SK-N-SH treated with all-trans-retinoic acid at 6 μM for 48 hours (cell line): ENCODE data around the gene TOB1.

ENCODE experiments used
- ATAC-seq: fragments of 200-7000 bp; cut with Tn5 transposase; 3 replicates; pipeline ENCODE4 v1.9.1; 2020; ENCODE audit warnings: mild to moderate bottlenecking, moderate library complexity
- BACH2 ChIP-seq: fragments of 250-450 bp; sonication (Bioruptor Pico); IDR thresholded peaks from 2 replicates; pipeline ENCODE4 v1.9.0; 2021; ENCODE audit warnings: mild to moderate bottlenecking, borderline replicate concordance
- CREB5 ChIP-seq: fragments of 250-450 bp; sonication (Bioruptor Pico); IDR thresholded peaks from 2 replicates; pipeline ENCODE4 v1.5.1; 2020; ENCODE audit warnings: low read depth, mild to moderate bottlenecking, moderate library complexity
- CSDC2 ChIP-seq: fragments of 250-450 bp; sonication (Bioruptor Pico); IDR thresholded peaks from 2 replicates; pipeline ENCODE4 v1.5.0; 2020; ENCODE audit warnings: mild to moderate bottlenecking, moderate library complexity
- CSRNP3 ChIP-seq: fragments of 250-450 bp; sonication (Bioruptor Pico); IDR thresholded peaks from 2 replicates; pipeline ENCODE4 v1.5.1; 2021; ENCODE audit warnings: mild to moderate bottlenecking, moderate library complexity
- ESRRG ChIP-seq: fragments of 250-450 bp; sonication (Bioruptor Pico); IDR thresholded peaks from 2 replicates; pipeline ENCODE4 v1.6.1; 2021; ENCODE audit warnings: mild to moderate bottlenecking
- GLIS3 ChIP-seq: fragments of 250-450 bp; sonication (Bioruptor Pico); IDR thresholded peaks from 2 replicates; pipeline ENCODE4 v1.5.0; 2020; ENCODE audit warnings: mild to moderate bottlenecking, moderate library complexity
- ISL1 ChIP-seq: fragments of 250-450 bp; sonication (Bioruptor Pico); IDR thresholded peaks from 2 replicates; pipeline ENCODE4 v2.1.2; 2022; ENCODE audit warnings: mild to moderate bottlenecking, moderate library complexity
- POU6F1 ChIP-seq: fragments of 250-450 bp; sonication (Bioruptor Pico); IDR thresholded peaks from 2 replicates; pipeline ENCODE4 v1.8.0; 2021; ENCODE audit warnings: low read depth, mild to moderate bottlenecking, moderate library complexity, borderline replicate concordance
- PPARA ChIP-seq: fragments of 250-450 bp; sonication (Bioruptor Pico); IDR thresholded peaks from 2 replicates; pipeline ENCODE4 v1.5.0; 2020; ENCODE audit warnings: mild to moderate bottlenecking, borderline replicate concordance
- RARB ChIP-seq: fragments of 250-450 bp; sonication (Bioruptor Pico); IDR thresholded peaks from 2 replicates; pipeline ENCODE4 v1.8.0; 2021; ENCODE audit warnings: mild to moderate bottlenecking, moderate library complexity
- SNAI2 ChIP-seq: fragments of 250-450 bp; sonication (Bioruptor Pico); IDR thresholded peaks from 2 replicates; pipeline ENCODE4 v1.5.0; 2020; ENCODE audit warnings: mild to moderate bottlenecking, moderate library complexity
- TOX ChIP-seq: fragments of 250-450 bp; sonication (Bioruptor Pico); IDR thresholded peaks from 2 replicates; pipeline ENCODE4 v1.8.0; 2021; ENCODE audit warnings: mild to moderate bottlenecking, moderate library complexity, borderline replicate concordance
- ZC3H10 ChIP-seq: fragments of 250-450 bp; sonication (Bioruptor Pico); IDR thresholded peaks from 2 replicates; pipeline ENCODE4 v1.5.1; 2021; ENCODE audit warnings: mild to moderate bottlenecking, moderate library complexity
- ZFP3 ChIP-seq: fragments of 250-450 bp; sonication (Bioruptor Pico); IDR thresholded peaks from 2 replicates; pipeline ENCODE4 v1.5.0; 2020; ENCODE audit warnings: mild to moderate bottlenecking, moderate library complexity
- ZNF70 ChIP-seq: fragments of 450-650 bp; formaldehyde crosslinking; IDR thresholded peaks from 2 replicates; pipeline ENCODE4 v1.5.0; 2020; ENCODE audit warnings: mild to moderate bottlenecking, moderate library complexity
- ZNF8 ChIP-seq: fragments of 450-650 bp; formaldehyde crosslinking; IDR thresholded peaks from 2 replicates; pipeline ENCODE4 v1.5.0; 2020; ENCODE audit warnings: mild to moderate bottlenecking, moderate library complexity
- TF ChIP-seq, protein P1 (sequence below): fragments of 250-450 bp; sonication (Bioruptor Pico); IDR thresholded peaks from 2 replicates; pipeline ENCODE4 v1.8.0; 2020; ENCODE audit warnings: mild to moderate bottlenecking, moderate library complexity, borderline replicate concordance

The TOB1 gene

GRCh38 chr17:50834429-50835300 lies 31.5 kb downstream of the TOB1 start:
- TF ChIP-seq POU6F1 (CRISPR knock-in tag): no peak
- TF ChIP-seq, protein P1, sequence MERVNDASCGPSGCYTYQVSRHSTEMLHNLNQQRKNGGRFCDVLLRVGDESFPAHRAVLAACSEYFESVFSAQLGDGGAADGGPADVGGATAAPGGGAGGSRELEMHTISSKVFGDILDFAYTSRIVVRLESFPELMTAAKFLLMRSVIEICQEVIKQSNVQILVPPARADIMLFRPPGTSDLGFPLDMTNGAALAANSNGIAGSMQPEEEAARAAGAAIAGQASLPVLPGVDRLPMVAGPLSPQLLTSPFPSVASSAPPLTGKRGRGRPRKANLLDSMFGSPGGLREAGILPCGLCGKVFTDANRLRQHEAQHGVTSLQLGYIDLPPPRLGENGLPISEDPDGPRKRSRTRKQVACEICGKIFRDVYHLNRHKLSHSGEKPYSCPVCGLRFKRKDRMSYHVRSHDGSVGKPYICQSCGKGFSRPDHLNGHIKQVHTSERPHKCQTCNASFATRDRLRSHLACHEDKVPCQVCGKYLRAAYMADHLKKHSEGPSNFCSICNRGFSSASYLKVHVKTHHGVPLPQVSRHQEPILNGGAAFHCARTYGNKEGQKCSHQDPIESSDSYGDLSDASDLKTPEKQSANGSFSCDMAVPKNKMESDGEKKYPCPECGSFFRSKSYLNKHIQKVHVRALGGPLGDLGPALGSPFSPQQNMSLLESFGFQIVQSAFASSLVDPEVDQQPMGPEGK (CRISPR knock-in tag): no peak
- no peak for TF ChIP-seq ZC3H10 (CRISPR knock-in tag)
- no peak for TF ChIP-seq CSRNP3 (CRISPR knock-in tag)
- no peak for TF ChIP-seq BACH2 (CRISPR knock-in tag)
- TF ChIP-seq ZNF70 (CRISPR knock-in tag): no peak
- TF ChIP-seq, all 23 proteins: peak for 0
- ATAC-seq: no peak

DNA sequence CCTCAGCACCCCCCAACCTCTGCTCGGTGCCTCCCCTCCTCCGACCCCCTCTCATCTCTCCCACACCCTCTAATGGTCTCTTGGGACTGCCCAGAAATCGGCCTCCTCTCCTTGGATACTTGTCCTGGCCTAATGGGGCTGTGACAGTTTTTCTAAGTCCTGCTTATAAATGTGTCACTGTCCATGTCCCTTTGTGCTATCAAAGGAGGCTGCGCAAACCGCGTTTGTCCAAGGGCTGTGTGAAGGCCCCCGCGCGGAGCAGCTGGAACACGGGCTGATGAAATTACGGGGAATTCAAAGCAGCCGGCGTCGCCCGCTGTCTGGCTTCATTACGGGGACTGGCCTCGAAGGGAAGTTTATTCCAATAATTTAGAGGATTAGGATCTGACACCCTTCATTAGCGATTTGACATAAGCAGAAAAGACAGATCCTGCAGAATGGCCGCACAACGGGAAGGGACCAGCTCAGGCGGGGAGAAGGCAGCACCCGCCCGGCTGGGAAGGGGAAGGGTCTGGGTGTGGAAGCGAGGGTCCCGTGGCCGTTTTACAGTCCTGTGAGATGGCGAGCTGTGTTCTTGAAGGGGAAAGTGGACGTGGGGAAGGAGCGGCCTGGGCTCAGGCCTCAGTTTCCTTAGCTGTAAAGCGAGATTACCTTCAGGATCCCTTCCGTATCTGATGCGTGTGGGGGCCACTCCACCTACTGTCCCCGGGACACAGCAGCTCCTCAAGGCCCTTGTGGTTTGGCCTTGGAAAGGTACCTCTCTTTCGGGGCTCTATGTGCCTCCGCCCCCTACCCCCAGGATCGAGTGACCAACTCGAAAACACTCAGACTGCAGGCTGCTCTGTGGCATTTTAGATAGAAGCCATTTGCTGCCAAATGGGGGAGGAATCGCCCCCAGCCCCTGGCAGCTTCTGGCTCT lies 32.4 kb downstream of the TOB1 start:
- TF ChIP-seq RARB (no peak), GLIS3 (CRISPR knock-in tag) (no peak), SNAI2 (CRISPR knock-in tag) (no peak), CSDC2 (CRISPR knock-in tag) (no peak), PPARA (CRISPR knock-in tag) (no peak), BACH2 (CRISPR knock-in tag) (no peak), TOX (CRISPR knock-in tag) (no peak), ISL1 (no peak)
- TF ChIP-seq, protein P1 (CRISPR knock-in tag): no peak

DNA sequence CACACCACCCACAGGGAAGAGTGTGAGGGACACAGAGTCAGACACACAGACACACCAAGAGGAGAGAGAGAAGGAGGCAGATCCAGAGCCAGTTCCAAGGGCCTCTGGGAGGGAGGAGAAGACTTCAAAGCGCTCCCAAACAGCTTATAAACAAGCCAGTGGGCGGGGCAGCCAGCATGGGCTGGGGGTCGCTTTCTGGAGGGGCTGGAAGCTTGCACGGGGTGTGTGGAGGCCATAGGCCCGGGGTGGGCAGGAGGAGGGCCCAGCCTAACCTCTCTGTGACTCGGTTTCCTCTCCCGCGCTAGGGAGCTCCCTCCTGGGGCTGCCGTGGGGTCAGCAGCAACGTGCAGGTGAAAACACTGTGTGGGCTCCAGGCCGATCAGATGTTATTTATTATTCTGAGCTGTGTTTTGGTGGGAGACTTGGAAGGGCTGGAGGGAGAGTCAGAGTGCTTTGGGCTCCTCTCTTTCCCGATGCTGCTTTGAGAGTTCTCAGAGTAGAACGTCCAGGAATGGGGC lies 33.2 kb downstream of the TOB1 start:
- ATAC-seq: no peak
- TF ChIP-seq ZNF70 (CRISPR knock-in tag): no peak
- no peak for TF ChIP-seq CREB5 (CRISPR knock-in tag)
- no peak for TF ChIP-seq TOX (CRISPR knock-in tag)
- TF ChIP-seq CSRNP3 (CRISPR knock-in tag): no peak
- no peak for TF ChIP-seq BACH2 (CRISPR knock-in tag)
- TF ChIP-seq ISL1: no peak
- TF ChIP-seq ZC3H10 (CRISPR knock-in tag): no peak
- TF ChIP-seq POU6F1 (CRISPR knock-in tag): no peak
- TF ChIP-seq GLIS3 (CRISPR knock-in tag): no peak
- no peak for TF ChIP-seq RARB
- no peak for TF ChIP-seq ZFP3
- TF ChIP-seq, protein P1 (CRISPR knock-in tag): no peak
- TF ChIP-seq ESRRG (CRISPR knock-in tag): no peak
- no peak for TF ChIP-seq PPARA (CRISPR knock-in tag)
- TF ChIP-seq ZNF8 (CRISPR knock-in tag): no peak
- no peak for TF ChIP-seq CSDC2 (CRISPR knock-in tag)

More for the DNA sequence above, 32.4 kb downstream of the TOB1 start:
- no peak for ATAC-seq
